HG03196 (cell line): Measurements from ENCODE around the gene NRP1.
"Not testable (repeated sequence)": the region's sequence is repeated elsewhere in the genome, so short reads cannot be mapped to it uniquely, and the experiment has no call there.

Experiments
- ATAC-seq: cut with Tn5 transposase; IDR thresholded peaks from one replicate; pipeline ENCODE4 v1.9.1; 2021; ENCODE audit not compliant: unreplicated experiment

The NRP1 gene

GRCh38 chr10:33154590-33154989, 179.9 kb downstream of the NRP1 start:
- ATAC-seq: no peak

GRCh38 chr10:33153968-33154327, 180.5 kb downstream of the NRP1 start:
- no peak for ATAC-seq

GRCh38 chr10:33153251-33153967, 181.1 kb downstream of the NRP1 start:
- no peak for ATAC-seq

- no peak for ATAC-seq
Measured at GRCh38 chr10:33152750-33153149, 181.7 kb downstream of the NRP1 start.

DNA sequence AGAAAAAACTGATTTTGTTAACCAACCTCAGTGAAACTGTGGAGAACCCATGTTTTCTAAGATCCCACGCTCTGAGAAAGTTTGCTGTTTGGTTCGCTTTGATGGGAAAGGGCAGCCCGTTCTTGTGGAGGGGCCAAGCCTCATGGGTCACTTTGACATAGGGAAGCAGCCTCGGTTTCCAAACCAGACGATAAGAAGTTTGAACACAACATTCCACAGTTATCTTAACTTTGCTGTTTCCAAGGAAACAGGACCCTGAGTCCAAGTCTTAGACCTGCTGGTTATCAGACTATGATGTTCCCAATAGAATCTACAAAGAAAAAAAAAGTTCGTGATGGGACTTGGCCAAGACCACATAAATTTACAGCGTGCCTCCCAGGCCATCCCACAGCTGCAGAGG, 182.3 kb downstream of the NRP1 start:
- no peak for ATAC-seq

DNA sequence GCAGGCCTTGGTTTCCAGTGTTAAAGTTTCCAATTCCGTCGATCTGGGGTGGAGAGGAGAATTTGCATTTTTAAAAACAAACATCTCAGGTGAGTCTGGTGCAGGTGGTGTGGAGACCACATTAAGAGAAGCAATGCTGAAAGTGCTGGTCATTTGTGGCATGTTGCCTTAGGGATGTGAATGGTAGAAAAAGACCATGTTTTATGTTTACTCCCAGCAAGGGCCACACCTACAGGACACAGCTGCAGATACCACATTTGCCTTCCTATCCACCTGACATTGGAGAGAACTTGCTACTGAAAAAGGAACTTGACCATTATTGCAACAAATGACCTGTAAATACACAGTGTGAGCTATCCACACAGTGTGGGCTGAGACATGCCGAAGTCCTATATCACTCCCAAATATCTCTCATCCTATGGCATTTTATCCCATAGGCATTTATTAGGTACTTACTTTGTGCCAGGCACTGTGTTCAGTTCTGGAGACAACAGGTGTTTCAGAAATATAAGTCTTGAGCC, 183.1 kb downstream of the NRP1 start:
- ATAC-seq: no peak

DNA sequence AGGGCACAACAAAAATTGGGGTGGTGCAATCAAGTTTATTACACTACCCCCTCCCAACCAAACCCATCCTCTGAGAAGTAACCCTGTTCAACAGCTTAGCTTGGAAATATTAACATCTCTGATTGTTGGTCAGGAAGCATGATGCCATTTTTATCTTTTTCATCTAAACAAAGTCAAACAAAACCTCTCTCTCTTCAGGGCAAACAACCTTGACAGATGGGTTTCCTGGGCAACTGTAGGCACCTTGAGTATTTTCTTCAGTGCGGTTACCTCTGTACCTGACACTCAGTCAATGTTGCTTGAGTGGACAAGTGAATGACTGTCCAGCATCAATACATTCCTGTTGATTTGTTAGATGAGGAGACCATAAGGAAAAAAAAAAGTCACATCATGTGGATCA, 183.6 kb downstream of the NRP1 start:
- ATAC-seq: no peak

- ATAC-seq: no peak
Measured at GRCh38 chr10:33150146-33150545, 184.3 kb downstream of the NRP1 start.

DNA sequence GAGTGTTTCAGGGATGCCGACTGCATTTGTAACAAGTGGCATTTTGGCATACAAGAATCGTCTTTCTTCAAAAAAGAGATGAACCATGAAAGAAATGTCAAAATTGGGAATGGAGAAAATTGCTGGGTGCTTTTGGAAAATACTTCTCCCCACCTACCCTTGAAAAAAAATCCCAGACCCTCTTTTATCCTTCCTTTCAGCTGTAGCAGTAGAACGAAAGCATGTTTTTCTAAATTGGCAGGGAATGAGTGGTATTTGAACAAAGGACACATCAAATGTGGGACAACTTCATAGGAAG, 187.5 kb downstream of the NRP1 start:
- no peak for ATAC-seq

DNA sequence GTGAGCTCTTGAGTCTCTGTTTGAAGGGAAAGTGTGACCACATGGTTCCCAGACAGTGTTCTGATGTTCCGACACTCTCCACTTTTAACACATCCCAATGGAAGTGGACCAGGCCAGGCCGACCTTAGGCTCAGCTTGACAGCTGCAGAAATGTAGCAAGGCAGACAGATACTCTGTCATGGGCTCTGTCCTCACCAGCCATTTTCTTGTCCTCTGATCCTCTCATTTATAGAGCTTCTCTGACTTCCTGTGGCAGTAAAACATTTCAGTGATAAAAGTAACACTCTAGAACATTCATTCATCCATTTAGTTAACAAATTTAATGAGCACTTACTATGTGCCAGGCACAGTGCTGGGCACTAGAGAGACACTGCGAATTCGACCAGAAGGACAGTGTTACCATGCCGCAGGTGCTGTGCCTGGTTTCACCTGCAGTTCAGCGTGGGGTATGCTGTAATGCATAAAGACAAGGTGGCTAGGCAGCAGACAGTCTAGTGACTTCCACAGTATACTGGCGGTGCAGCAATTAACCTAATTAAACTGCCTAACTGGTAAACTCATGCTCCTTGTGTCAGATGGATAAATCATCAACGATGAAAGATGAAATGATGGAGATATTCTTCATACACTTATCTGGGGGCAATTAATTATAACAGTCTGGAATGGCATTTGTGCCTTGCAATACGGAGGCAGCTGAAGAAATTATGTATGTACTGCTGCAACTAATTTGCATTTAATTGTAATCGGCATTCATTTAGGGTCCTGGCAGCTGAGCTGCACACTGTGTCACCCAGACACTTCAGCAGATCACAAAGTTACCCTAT, 188.1 kb downstream of the NRP1 start:
- no peak for ATAC-seq

- no peak for ATAC-seq
Measured at GRCh38 chr10:33145451-33146188, 188.8 kb downstream of the NRP1 start.

- peak; percentile 57 for ATAC-seq
Measured at GRCh38 chr10:33143160-33143728, 191.2 kb downstream of the NRP1 start.

DNA sequence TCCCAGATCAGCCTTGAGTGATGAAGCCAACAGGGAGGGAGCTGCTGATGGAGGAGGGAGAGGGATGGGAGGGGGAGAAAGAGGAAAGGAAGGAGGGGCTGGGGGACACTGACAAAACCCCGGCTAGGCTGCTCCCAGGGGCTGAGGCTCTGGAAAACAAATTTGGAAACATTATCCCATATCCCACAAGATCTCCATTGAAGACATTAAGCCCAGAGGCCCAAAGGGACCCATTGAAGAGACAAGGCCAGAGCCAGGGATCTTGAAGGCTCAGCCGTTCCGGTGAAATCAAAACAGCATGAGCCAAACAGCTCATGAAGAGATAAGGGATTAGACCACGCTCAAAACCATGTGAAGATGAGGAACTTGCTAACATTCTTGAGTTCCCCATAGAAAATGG, 192.2 kb downstream of the NRP1 start:
- no peak for ATAC-seq

- ATAC-seq: no peak
Measured at GRCh38 chr10:33141251-33141650, 193.2 kb downstream of the NRP1 start.

DNA sequence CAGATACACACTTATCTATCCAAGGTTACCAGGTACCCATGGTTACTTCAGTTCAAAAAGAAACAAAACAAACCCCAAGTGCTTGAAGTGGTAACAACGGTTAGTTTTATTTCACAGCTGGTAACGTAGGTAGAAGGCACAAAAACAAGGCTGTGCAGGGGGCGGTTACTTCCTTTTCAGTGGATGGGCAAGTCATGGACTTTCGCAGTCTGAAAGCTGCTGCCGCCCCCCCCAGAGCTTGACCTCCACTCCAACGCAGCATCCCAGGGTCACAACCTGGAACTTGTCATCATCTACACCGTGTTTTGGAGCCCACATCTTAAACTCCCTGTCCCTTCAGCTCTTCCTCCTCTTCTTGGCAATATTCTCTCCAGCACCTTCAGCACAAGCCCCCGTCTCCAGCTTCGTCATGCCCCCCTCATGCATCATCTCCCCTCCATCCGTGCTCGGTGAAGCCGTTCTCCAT, 195.3 kb downstream of the NRP1 start:
- ATAC-seq: no peak

- ATAC-seq: not testable (repeated sequence)
Measured at GRCh38 chr10:33138686-33139085, 195.8 kb downstream of the NRP1 start.

GRCh38 chr10:33137356-33138005, 197.0 kb downstream of the NRP1 start:
- ATAC-seq: no peak

DNA sequence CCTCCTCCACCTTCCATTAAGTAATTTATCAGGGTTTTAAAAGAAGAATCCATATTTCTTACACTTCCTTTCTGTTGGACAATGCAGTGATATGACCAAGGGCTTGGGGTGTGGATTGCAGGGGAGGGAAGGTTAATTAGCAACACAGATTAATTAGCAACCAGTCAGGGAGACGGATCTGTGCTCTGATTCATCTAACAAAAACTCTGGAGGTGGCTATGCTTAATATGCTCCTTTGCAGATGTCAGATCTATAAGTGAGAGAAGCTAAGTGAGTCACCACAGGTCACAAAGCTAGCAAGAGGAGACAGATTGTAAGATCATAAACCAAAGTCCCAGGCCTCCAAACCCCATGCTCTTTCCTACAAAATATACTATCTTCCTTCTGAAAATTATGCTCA, 197.7 kb downstream of the NRP1 start:
- peak; percentile 42 for ATAC-seq

- ATAC-seq: peak; percentile 52
Measured at GRCh38 chr10:33136271-33136670, 198.2 kb downstream of the NRP1 start.

DNA sequence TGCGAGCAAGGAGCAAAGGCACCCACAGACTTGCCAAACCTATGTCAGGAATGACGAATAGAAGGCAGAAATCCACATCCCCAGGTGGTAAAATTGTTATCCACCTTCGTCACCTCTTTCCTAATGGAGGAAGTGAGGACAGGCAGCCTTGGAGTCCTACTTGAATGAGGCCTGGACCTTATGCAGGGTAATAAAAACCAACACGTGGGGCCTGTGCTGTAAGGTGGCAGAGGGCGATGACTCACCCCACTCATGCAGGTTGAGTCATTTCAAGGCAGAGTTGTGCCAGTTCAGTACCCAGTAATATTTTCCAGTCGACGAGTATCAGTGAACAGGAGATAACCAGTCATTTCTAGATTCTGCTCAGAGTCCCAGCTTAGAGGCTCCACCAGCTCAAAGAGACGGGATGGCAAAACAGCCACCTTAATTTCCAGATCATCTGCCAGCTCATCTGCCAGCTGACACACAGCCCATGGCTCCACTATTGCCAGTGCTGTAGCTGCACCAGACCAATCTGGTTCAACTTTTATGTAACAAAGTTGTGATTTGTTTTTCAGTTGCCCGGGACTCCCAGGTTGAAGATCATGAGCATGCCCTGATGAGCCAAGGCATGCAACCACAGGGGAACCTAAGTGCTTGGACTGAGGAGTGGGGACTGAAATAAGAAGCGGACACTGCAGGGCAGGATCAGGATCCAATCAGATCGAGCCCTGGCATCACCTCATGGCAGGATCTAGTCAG, 200.3 kb downstream of the NRP1 start:
- peak; percentile 74 for ATAC-seq
